K562 (cell line): Measurements from ENCODE around the gene FHIT. TPM values are rescaled to one million over a fixed set of nuclear protein-coding genes. Genes with fewer than 3 reads are reported as not detected.

ENCODE experiments used
- ATAC-seq: fragments of 200-7000 bp; cut with Tn5 transposase; 3 replicates; pipeline ENCODE4 v1.9.1; 2020; ENCODE audit warnings: moderate library complexity
- BruUV-seq: library from RNA; stranded (reverse); fragments of 400-500 nt; replicated peaks from 2 replicates; lab custom pipeline; 2021; lab: Mats Ljungman, UMichigan
- CTCF ChIA-PET: fragments of 300-600 bp; formaldehyde crosslinking; extraction: SDS; loops from one replicate; lab custom pipeline; 2021; ENCODE audit warnings: low intra/inter-chr PET ratio; lab: Yijun Ruan, JAX
- POLR2A ChIA-PET: fragments of 300-600, 350-650 bp; sonication (Branson Sonifier 250); formaldehyde crosslinking; extraction: SDS; loops from one replicate; lab custom pipeline; 2021; ENCODE audit warnings: antibody characterized with exemption, inconsistent platforms; lab: Yijun Ruan, JAX
- DNase-seq, 4 experiments: peaks; one replicate each; pipeline versions ENCODE4 v3.0.0 to v3.0.0-alpha.2; 2011 to 2018; ENCODE audit warnings: low spot score in 3 of 4, mixed read lengths in 3 of 4; ENCODE audit errors: extremely low read depth in 1 of 4
- FAIRE-seq: peaks from 2 replicates; lab custom pipeline; 2011; peaks lifted over from hg19 to GRCh38; lab: Jason Lieb, UNC
- H2AFZ ChIP-seq: 2 replicates; pipeline ENCODE4 v1.6.0; 2011; ENCODE audit warnings: low read depth, low read length, control low read depth, inconsistent platforms
- H3K27ac ChIP-seq: fragments of 200-600 bp; 3 replicates; pipeline ENCODE4 v1.8.0; 2011; ENCODE audit warnings: low read depth, mild to moderate bottlenecking, control low read depth, inconsistent platforms, low read length, moderate library complexity, mixed read lengths; ENCODE audit errors: extremely low read depth
- H3K27me3 ChIP-seq, 2 experiments: fragments of 300-600 bp in 1 of 2; 2 replicates in 1 of 2; 3 replicates in 1 of 2; pipeline versions ENCODE4 v1.6.0 to v1.8.0; 2011; ENCODE audit warnings: inconsistent platforms in 2 of 2, low read length in 2 of 2, mild to moderate bottlenecking in 1 of 2, mixed read lengths in 1 of 2, moderate library complexity in 1 of 2; ENCODE audit not compliant: control insufficient read depth in 2 of 2, insufficient read depth in 2 of 2
- H3K36me3 ChIP-seq: fragments of 300-600 bp; 3 replicates; pipeline ENCODE4 v1.8.0; 2011; ENCODE audit warnings: mild to moderate bottlenecking, low read length, inconsistent platforms; ENCODE audit not compliant: control insufficient read depth, insufficient read depth
- H3K4me1 ChIP-seq, 2 experiments: fragments of 200-600 bp in 1 of 2; replicated peaks in 1 of 2; 2 replicates in 1 of 2; 3 replicates in 1 of 2; pipeline versions ENCODE4 v1.5.1 to v1.8.0; 2011; ENCODE audit warnings: inconsistent platforms in 2 of 2, low read length in 2 of 2, mild to moderate bottlenecking in 1 of 2, mixed read lengths in 1 of 2, moderate library complexity in 1 of 2; ENCODE audit not compliant: control insufficient read depth in 2 of 2, insufficient read depth in 2 of 2
- H3K4me2 ChIP-seq: 2 replicates; pipeline ENCODE4 v1.6.1; 2011; ENCODE audit warnings: low read length, control low read depth, inconsistent platforms, mixed read lengths; ENCODE audit not compliant: insufficient read depth
- H3K4me3 ChIP-seq: fragments of 200-600 bp; sonication (generic), shearing (Covaris generic); 2 replicates; pipeline ENCODE4 v1.5.1; 2016; ENCODE audit warnings: control low read depth, inconsistent platforms
- H3K79me2 ChIP-seq: fragments of 200-600 bp; 3 replicates; pipeline ENCODE4 v1.8.0; 2011; ENCODE audit warnings: low read length, inconsistent platforms; ENCODE audit not compliant: control insufficient read depth, insufficient read depth
- H3K9ac ChIP-seq, 2 experiments: 2 replicates each; pipeline versions ENCODE4 v1.6.0 to v1.6.1; 2011; ENCODE audit warnings: low read depth in 2 of 2, low read length in 2 of 2, control low read depth in 1 of 2, inconsistent platforms in 1 of 2, mild to moderate bottlenecking in 1 of 2, mixed read lengths in 1 of 2; ENCODE audit not compliant: insufficient read depth in 1 of 2
- H3K9me1 ChIP-seq: one replicate; pipeline ENCODE4 v1.6.0; 2011; ENCODE audit warnings: inconsistent platforms, mild to moderate bottlenecking, low read length, moderate library complexity; ENCODE audit not compliant: control insufficient read depth, insufficient read depth
- H3K9me3 ChIP-seq: replicated peaks from 2 replicates; pipeline ENCODE4 v1.5.1; 2011; ENCODE audit warnings: low read depth, low read length, inconsistent platforms; ENCODE audit not compliant: control insufficient read depth, insufficient read depth
- H4K20me1 ChIP-seq: replicated peaks from 2 replicates; pipeline ENCODE4 v1.6.1; 2011; ENCODE audit warnings: low read length, inconsistent platforms, mixed read lengths; ENCODE audit not compliant: control insufficient read depth, insufficient read depth
- CBX5 ChIP-seq: IDR thresholded peaks from 2 replicates; pipeline ENCODE4 v1.6.1; 2014; ENCODE audit warnings: low read depth, borderline replicate concordance
- GATA2 ChIP-seq: sonication (generic); formaldehyde crosslinking; IDR thresholded peaks from 2 replicates; pipeline ENCODE4 v1.4.0; 2020; ENCODE audit warnings: mild to moderate bottlenecking, missing genetic modification reagents
- GTF3C2 ChIP-seq: IDR thresholded peaks from 3 replicates; pipeline ENCODE4 v1.6.1; 2011; ENCODE audit warnings: borderline replicate concordance, mild to moderate bottlenecking, moderate library complexity; ENCODE audit not compliant: insufficient read length; ENCODE audit errors: extremely low read depth
- HDAC2 ChIP-seq: fragments of 450-650 bp; IDR thresholded peaks from 2 replicates; pipeline ENCODE4 v1.6.1; 2016; ENCODE audit warnings: mild to moderate bottlenecking
- ZNF511 ChIP-seq: sonication (generic); formaldehyde crosslinking; IDR thresholded peaks from 2 replicates; pipeline ENCODE4 v1.8.0; 2022; ENCODE audit warnings: mild to moderate bottlenecking, missing genetic modification reagents
- WGBS: fragments of 100-300 bp; shearing (Covaris generic); methylation state at CpG from one replicate; pipeline ENCODE4 v1.1.6; 2016; ENCODE audit warnings: low coverage, mixed read lengths; ENCODE audit not compliant: insufficient coverage; ENCODE audit errors: missing lambda C conversion rate; 5-methylcytosine and 5-hydroxymethylcytosine counted together
- in situ Hi-C: fragments of 300-500 bp; cut with MboI; formaldehyde crosslinking; loops from 4 replicates; pipeline ENCODE4 v1.15.0; 2018; ENCODE audit warnings: inconsistent platforms, mixed read lengths
- intact Hi-C: fragments of 100-400 bp; cut with micrococcal nuclease; formaldehyde crosslinking; loops from 2 replicates; pipeline ENCODE4 v1.14.2; 2022
- polyA plus RNA-seq, 8 experiments: library from polyadenylated mRNA; depleted of rRNA in 4 of 8; stranded (reverse) in 5 of 8; unstranded in 3 of 8; fragments of >200 nt; fragmentation: Nextera tagmentation in 2 of 8; fragmentation: Illumina TruSeq in 1 of 8; extraction: Ambion mirVana in 2 of 8; extraction: Trizol in 1 of 8; gene quantifications; 2 replicates each; pipeline versions ENCODE4 v1.2.1 to v1.2.3, GENCODE V29; 2011 to 2014; ENCODE audit warnings: inconsistent platforms in 1 of 8, missing spikeins in 1 of 8
- total RNA-seq, 7 experiments: library from RNA; depleted of rRNA in 6 of 7; stranded (reverse); fragments of >200 nt in 6 of 7; fragmentation: Illumina TruSeq in 2 of 7; extraction: Trizol in 2 of 7; gene quantifications; 2 replicates each; pipeline versions ENCODE4 v1.2.1 to v1.2.3, GENCODE V29; 2011 to 2021; ENCODE audit warnings: low replicate concordance in 1 of 7
- TF ChIP-seq, protein P1 (sequence below): sonication (generic); formaldehyde crosslinking; IDR thresholded peaks from 2 replicates; pipeline ENCODE4 v1.8.0; 2022; ENCODE audit warnings: missing genetic modification reagents, mild to moderate bottlenecking, borderline replicate concordance
- TF ChIP-seq, protein P2 (sequence below), 2 experiments: fragments of 450-650 bp; formaldehyde crosslinking in 1 of 2; IDR thresholded peaks; 2 replicates each; pipeline versions ENCODE4 v1.4.0 to v1.6.1; 2014 to 2020; ENCODE audit warnings: mild to moderate bottlenecking in 2 of 2, borderline replicate concordance in 1 of 2, low read depth in 1 of 2

FHIT gene
- total and polyA plus RNA-seq, 9 of the 15 experiments (the other 6 are each of a cell fraction or from before 2014, with no cell fraction given): 1.7 to 9.1 (median 4.3) TPM

DNA sequence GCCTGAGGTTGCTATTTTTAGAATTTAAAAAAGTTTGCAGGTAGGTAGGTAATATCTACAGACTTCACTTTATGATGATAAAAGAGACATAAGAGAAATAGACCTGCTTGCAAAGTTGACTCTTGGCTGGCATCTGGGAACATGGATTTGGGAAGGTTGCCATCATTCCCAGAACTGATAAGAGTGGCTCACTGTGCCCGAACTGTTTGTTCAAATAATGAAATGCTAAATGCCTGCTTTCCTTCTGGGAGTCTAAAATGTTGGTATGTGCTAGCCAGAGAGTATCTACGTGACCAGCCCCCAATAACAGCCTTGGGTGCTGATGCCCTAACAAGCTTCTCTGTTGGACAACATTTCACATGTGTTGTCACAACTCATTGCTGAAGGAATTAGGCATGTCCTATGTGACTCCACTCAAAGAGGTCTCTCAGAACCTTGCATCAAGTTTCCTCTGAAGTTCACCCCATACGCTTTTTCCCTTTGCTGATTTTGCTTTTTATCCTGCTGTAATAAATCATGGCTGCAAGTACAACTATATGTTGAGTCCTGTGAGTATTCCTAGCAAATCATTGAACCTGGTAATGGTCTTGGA, 95.5 kb downstream of the FHIT start:
- no peaks in the 10 kb centered on the region for H3K27me3 ChIP-seq
- no peak for FAIRE-seq
- no peak for TF ChIP-seq GTF3C2
- TF ChIP-seq GATA2 (CRISPR knock-in tag): no peak
- TF ChIP-seq, protein P1, sequence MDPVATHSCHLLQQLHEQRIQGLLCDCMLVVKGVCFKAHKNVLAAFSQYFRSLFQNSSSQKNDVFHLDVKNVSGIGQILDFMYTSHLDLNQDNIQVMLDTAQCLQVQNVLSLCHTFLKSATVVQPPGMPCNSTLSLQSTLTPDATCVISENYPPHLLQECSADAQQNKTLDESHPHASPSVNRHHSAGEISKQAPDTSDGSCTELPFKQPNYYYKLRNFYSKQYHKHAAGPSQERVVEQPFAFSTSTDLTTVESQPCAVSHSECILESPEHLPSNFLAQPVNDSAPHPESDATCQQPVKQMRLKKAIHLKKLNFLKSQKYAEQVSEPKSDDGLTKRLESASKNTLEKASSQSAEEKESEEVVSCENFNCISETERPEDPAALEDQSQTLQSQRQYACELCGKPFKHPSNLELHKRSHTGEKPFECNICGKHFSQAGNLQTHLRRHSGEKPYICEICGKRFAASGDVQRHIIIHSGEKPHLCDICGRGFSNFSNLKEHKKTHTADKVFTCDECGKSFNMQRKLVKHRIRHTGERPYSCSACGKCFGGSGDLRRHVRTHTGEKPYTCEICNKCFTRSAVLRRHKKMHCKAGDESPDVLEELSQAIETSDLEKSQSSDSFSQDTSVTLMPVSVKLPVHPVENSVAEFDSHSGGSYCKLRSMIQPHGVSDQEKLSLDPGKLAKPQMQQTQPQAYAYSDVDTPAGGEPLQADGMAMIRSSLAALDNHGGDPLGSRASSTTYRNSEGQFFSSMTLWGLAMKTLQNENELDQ: no peak
- no peak for TF ChIP-seq ZNF511 (CRISPR knock-in tag)
- no peak for TF ChIP-seq CBX5
- TF ChIP-seq, protein P2, sequence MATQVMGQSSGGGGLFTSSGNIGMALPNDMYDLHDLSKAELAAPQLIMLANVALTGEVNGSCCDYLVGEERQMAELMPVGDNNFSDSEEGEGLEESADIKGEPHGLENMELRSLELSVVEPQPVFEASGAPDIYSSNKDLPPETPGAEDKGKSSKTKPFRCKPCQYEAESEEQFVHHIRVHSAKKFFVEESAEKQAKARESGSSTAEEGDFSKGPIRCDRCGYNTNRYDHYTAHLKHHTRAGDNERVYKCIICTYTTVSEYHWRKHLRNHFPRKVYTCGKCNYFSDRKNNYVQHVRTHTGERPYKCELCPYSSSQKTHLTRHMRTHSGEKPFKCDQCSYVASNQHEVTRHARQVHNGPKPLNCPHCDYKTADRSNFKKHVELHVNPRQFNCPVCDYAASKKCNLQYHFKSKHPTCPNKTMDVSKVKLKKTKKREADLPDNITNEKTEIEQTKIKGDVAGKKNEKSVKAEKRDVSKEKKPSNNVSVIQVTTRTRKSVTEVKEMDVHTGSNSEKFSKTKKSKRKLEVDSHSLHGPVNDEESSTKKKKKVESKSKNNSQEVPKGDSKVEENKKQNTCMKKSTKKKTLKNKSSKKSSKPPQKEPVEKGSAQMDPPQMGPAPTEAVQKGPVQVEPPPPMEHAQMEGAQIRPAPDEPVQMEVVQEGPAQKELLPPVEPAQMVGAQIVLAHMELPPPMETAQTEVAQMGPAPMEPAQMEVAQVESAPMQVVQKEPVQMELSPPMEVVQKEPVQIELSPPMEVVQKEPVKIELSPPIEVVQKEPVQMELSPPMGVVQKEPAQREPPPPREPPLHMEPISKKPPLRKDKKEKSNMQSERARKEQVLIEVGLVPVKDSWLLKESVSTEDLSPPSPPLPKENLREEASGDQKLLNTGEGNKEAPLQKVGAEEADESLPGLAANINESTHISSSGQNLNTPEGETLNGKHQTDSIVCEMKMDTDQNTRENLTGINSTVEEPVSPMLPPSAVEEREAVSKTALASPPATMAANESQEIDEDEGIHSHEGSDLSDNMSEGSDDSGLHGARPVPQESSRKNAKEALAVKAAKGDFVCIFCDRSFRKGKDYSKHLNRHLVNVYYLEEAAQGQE (IDR thresholded peaks at IDR 0.05; ENCODE audit: borderline replicate concordance): no peak
- TF ChIP-seq, protein P2 (CRISPR knock-in tag; IDR thresholded peaks at IDR 0.05; ENCODE audit: low read depth): no peak
- TF ChIP-seq HDAC2: no peak

More for the DNA sequence above, 95.5 kb downstream of the FHIT start:
- no TSS peak for BruUV-seq
- H3K4me1 ChIP-seq: no peaks in the 10 kb centered on the region
- in situ Hi-C loops (no loop called here), intact Hi-C loops (no loop called here)
- no peaks in the 10 kb centered on the region for H3K79me2 ChIP-seq
- no peak for ATAC-seq
- H3K36me3 ChIP-seq: no peaks in the 10 kb centered on the region
- no peak overlapping the region for H3K4me3 ChIP-seq
- ChIA-PET CTCF (no interaction called here), POLR2A (no interaction called here)
- H4K20me1 ChIP-seq: no peaks in the 10 kb centered on the region
- H3K27ac ChIP-seq: no peak overlapping the region
- no peak overlapping the region for H3K4me2 ChIP-seq
- no peaks in the 10 kb centered on the region for H3K9me1 ChIP-seq
- no peaks in the 10 kb centered on the region for H3K9me3 ChIP-seq
- H2AFZ ChIP-seq: no peak overlapping the region
- no peak for DNase-seq
- WGBS: 13% methylated on average over 3 of the region's 3 CpGs
- no peak overlapping the region for H3K9ac ChIP-seq
